Adipocyte (in vitro differentiated cells): ENCODE data around the gene RIMKLB.
A peak's percentile ranks its signal among the peaks of the same experiment; 100 is the strongest.

ENCODE experiments used
- DNase-seq: peaks from one replicate; pipeline ENCODE4 v3.0.0-alpha.2; 2015; ENCODE audit warnings: low read depth
- H3K27me3 ChIP-seq: replicated peaks from 2 replicates; pipeline ENCODE4 v1.7.0; 2013; ENCODE audit warnings: mild to moderate bottlenecking, low read length, moderate library complexity; ENCODE audit not compliant: control insufficient read depth, insufficient read depth
- H3K36me3 ChIP-seq: 2 replicates; pipeline ENCODE4 v1.7.0; 2013; ENCODE audit warnings: low read length, mild to moderate bottlenecking, moderate library complexity; ENCODE audit not compliant: control insufficient read depth, insufficient read depth, severe bottlenecking
- H3K4me1 ChIP-seq: 2 replicates; pipeline ENCODE4 v1.7.0; 2013; ENCODE audit warnings: mild to moderate bottlenecking, low read length, moderate library complexity; ENCODE audit not compliant: control insufficient read depth, insufficient read depth
- H3K4me3 ChIP-seq: 2 replicates; pipeline ENCODE4 v1.7.0; 2013; ENCODE audit warnings: mild to moderate bottlenecking, low read length, moderate library complexity
- H3K9ac ChIP-seq: 2 replicates; pipeline ENCODE4 v1.7.0; 2013; ENCODE audit warnings: mild to moderate bottlenecking, low read length, moderate library complexity
- H3K9me3 ChIP-seq: 2 replicates; pipeline ENCODE4 v1.7.0; 2013; ENCODE audit warnings: mild to moderate bottlenecking, low read length, moderate library complexity; ENCODE audit not compliant: control insufficient read depth

RIMKLB gene

DNA sequence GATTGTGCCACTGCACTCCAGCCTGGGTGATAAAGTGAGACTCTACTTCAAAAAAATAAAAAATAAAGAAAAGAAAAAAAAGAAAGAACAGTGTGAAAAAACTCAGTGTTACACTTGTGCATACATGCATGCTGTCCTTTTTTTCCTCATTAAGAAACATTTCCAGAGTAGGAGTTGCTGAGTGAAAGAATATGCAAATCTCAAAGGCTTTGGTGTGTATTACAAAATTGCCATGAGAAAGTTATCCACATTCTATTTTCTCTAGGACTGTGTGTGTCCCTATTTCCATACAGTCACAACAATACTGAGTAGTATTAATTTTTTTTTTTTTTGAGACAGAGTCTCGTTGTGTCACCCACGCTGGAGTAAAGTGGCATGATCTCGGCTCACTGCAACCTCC is 123.8 kb downstream of the RIMKLB start:
- Histone ChIP-seq H3K27me3 (no peaks in the 10 kb centered on the region), H3K9ac (no peak overlapping the region), H3K4me1 (no peaks in the 10 kb centered on the region), H3K9me3 (peaks cover 5% of the 10 kb centered on the region), H3K4me3 (no peak overlapping the region), H3K36me3 (no peaks in the 10 kb centered on the region)
- no peak for DNase-seq

GRCh38 chr12:8822298-8822697 is 124.5 kb downstream of the RIMKLB start, which contains the start of gene A2ML1:
Gene A2ML1, plus strand, starts transcription at chr12:8822621. Its CDS starts 31 bp downstream, at chr12:8822652.
- no peak for DNase-seq
- Histone ChIP-seq H3K36me3 (no peaks in the 10 kb centered on the region), H3K9me3 (peaks cover 5% of the 10 kb centered on the region), H3K9ac (no peak within 1 kb of the TSS), H3K4me3 (no peak within 1 kb of the TSS), H3K4me1 (no peaks in the 10 kb centered on the region), H3K27me3 (no peaks in the 10 kb centered on the region)

DNA sequence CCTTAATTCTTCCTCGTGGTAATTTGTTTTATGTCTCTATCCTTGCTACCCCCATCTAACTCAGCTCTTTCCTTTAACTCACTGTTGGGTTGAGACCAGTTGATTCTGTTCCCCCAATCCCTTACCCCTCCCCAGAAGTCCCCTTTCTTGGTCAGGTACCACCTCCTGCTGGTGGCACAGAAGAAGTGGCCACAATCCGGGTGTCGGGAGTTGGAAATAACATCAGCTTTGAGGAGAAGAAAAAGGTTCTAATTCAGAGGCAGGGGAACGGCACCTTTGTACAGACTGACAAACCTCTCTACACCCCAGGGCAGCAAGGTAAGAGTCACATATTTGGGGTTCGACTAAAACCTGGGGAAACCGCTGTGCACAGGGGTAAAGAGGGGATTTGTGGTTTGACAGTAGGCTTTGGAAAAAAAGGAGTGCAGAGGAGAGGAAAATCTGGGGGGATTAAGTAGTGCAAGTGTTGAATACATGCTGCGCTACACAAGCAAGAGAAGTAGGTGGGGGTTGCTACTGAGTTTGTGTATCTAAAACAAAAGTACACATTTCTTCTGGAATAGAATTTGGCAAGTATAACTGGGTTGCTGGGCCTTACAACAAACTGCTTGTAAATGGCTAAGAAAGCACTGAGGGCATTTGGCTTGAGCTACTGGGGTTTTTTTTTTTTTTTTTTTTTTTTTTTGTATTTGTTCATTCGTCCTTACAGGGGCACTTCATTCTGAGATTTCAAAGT is 125.9 kb downstream of the RIMKLB start:
- DNase-seq = peak; percentile 57
- no peaks in the 10 kb centered on the region for H3K36me3 ChIP-seq
- peaks cover 5% of the 10 kb centered on the region for H3K9me3 ChIP-seq
- no peaks in the 10 kb centered on the region for H3K4me1 ChIP-seq
- H3K4me3 ChIP-seq = no peak overlapping the region
- H3K27me3 ChIP-seq = no peaks in the 10 kb centered on the region
- no peak overlapping the region for H3K9ac ChIP-seq

DNA sequence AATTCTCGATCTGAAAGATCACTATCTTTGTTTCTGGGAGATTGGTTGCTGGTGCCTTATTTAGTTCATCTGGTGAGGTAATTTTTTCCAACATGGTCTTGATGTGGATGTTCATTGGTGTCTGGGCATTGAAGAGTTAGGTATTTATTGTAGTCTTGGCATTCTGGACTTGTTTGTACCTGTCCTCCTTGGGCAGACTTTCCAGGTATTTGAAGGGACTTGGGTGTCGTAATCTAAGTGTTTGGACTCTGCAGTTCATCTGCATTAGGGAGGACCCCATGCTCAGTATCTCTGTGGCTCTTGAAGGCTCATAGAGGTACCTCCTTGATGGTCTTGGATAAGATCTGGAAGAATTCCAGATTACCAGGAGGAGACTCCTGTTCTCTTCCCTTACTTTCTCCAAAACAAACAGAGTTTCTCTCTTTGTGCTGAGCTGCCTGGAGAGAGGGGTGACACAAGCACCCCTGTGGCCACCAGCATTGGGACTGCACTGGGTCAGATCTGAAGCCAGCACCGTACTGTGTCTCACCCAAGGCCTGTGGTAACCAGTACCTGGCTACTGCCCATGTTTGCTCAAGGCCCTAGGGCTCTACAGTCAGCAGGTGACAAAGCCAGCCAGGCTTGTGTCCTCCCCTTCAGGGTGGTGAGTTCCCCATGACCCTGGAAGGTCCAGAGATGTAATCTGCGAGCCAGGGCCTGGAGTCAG is 129.9 kb downstream of the RIMKLB start:
- DNase-seq = no peak
- H3K4me3 ChIP-seq = no peak overlapping the region
- H3K4me1 ChIP-seq = no peaks in the 10 kb centered on the region
- no peak overlapping the region for H3K9ac ChIP-seq
- H3K27me3 ChIP-seq = no peaks in the 10 kb centered on the region
- peaks cover 5% of the 10 kb centered on the region for H3K9me3 ChIP-seq
- H3K36me3 ChIP-seq = no peaks in the 10 kb centered on the region

DNA sequence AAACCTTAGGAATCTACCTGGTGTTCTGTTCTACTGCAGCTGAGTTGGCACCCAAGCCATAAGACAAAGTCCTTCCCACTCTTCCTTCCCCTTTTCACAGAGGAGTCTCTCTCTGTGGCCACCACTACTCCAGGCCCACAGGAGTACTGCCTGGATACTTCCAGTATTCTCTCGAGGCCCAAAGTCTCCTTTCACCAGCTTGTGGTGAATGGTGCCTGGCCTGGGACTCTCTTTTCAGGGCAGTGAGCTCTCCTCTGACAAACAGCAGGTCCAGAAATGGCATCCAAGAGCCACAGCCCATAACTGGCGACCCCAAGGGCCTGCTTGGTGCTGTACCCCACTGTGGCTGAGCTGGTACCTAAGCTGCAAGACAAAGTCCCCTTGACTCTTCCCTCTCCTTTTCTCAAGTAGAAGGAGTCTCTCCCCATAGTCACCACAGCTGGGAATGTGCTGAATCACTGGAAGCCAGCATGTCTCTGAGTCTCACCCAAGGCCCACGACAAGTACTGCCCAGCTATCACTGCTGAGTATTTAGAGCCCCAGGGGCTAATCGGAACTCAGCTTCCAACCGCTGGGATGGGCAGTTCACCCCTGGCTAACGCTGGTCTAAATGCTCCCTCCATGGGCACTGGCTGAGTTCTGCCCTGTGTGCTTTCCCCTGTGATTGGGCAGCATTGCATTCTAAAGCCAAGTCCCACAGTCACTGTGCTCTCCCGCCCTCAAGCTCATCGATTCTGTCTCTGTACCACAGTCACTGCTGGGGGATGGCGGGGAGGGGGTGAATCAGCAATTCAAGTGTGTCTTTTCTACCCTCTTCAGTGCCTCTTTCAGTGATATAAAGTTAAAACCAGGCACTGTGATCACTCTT is 130.7 kb downstream of the RIMKLB start:
- H3K27me3 ChIP-seq = peaks cover under 1% of the 10 kb centered on the region
- H3K9ac ChIP-seq = no peak overlapping the region
- no peaks in the 10 kb centered on the region for H3K36me3 ChIP-seq
- DNase-seq = peak; percentile 13
- H3K4me3 ChIP-seq = no peak overlapping the region
- H3K9me3 ChIP-seq = peaks cover 5% of the 10 kb centered on the region
- no peaks in the 10 kb centered on the region for H3K4me1 ChIP-seq

- Histone ChIP-seq H3K36me3 (no peaks in the 10 kb centered on the region), H3K4me1 (no peaks in the 10 kb centered on the region), H3K27me3 (peaks cover 2% of the 10 kb centered on the region), H3K9ac (no peak overlapping the region), H3K9me3 (peaks cover 5% of the 10 kb centered on the region), H3K4me3 (no peak overlapping the region)
- no peak for DNase-seq
Observed at GRCh38 chr12:8829125-8829518, 131.3 kb downstream of the RIMKLB start.

GRCh38 chr12:8829621-8830020 is 131.8 kb downstream of the RIMKLB start:
- no peaks in the 10 kb centered on the region for H3K4me1 ChIP-seq
- H3K9ac ChIP-seq = no peak overlapping the region
- no peaks in the 10 kb centered on the region for H3K36me3 ChIP-seq
- peaks cover 5% of the 10 kb centered on the region for H3K9me3 ChIP-seq
- no peak overlapping the region for H3K4me3 ChIP-seq
- DNase-seq = no peak
- peaks cover 6% of the 10 kb centered on the region for H3K27me3 ChIP-seq

DNA sequence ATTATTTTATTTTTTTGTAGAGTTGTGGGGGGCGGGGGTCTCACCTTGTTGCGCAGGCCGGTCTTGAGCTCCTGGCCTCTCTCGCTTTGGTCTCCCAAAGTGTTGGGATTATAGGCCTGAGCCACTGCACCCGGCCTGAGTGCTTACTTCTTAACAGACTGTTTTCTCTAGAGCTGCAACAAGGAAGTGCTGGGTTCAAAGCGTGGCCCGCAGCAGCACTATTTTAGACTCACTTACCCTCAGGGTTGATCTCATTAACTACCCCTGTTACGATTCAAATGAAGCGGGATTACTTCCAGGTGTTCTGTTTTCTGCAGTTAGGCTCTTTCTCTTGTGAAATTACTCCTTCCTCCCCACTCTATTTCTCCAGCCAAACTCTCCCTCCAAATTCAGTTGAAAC is 133.3 kb downstream of the RIMKLB start:
- H3K36me3 ChIP-seq = no peaks in the 10 kb centered on the region
- no peak for DNase-seq
- H3K4me1 ChIP-seq = no peaks in the 10 kb centered on the region

GRCh38 chr12:8832500-8832899 is 134.7 kb downstream of the RIMKLB start:
- no peak for DNase-seq
- peaks cover 14% of the 10 kb centered on the region for H3K27me3 ChIP-seq
- H3K36me3 ChIP-seq = no peaks in the 10 kb centered on the region
- no peak overlapping the region for H3K4me3 ChIP-seq
- no peaks in the 10 kb centered on the region for H3K9me3 ChIP-seq
- H3K4me1 ChIP-seq = no peaks in the 10 kb centered on the region
- no peak overlapping the region for H3K9ac ChIP-seq

More for the DNA sequence above, 133.3 kb downstream of the RIMKLB start:
- Histone ChIP-seq H3K27me3 (peaks cover 14% of the 10 kb centered on the region), H3K9ac (no peak overlapping the region), H3K9me3 (no peaks in the 10 kb centered on the region), H3K4me3 (no peak overlapping the region)
